Activated T-cell treated with anti-CD3 and anti-CD28 coated beads, Interleukin-2, amount 50 U/mL, for 24 hours (primary cell): ENCODE results near the gene TMEM9B.
"Not testable (repeated sequence)": the region's sequence is repeated elsewhere in the genome, so short reads cannot be mapped to it uniquely, and the experiment has no call there.

Experiments used
- DNase-seq: peaks from one replicate; pipeline ENCODE4 v3.0.0-alpha.2; 2020
- H3K27ac Mint-ChIP-seq: 2 replicates; pipeline ENCODE4 v1.8.0; 2020; ENCODE audit warnings: mild to moderate bottlenecking, mixed read lengths
- H3K27me3 Mint-ChIP-seq: 2 replicates; pipeline ENCODE4 v1.8.0; 2020; ENCODE audit warnings: mixed read lengths
- H3K36me3 Mint-ChIP-seq: 2 replicates; pipeline ENCODE4 v1.8.0; 2020; ENCODE audit warnings: low read depth, mixed read lengths
- H3K4me1 Mint-ChIP-seq: 2 replicates; pipeline ENCODE4 v1.8.0; 2020; ENCODE audit warnings: low read depth, mixed read lengths
- H3K4me3 Mint-ChIP-seq: 2 replicates; pipeline ENCODE4 v1.8.0; 2020; ENCODE audit warnings: mild to moderate bottlenecking, moderate library complexity, mixed read lengths
- H3K9me3 Mint-ChIP-seq: 2 replicates; pipeline ENCODE4 v1.8.0; 2020; ENCODE audit warnings: mixed read lengths

The TMEM9B gene

GRCh38 chr11:8959546-8960166 lies 4.6 kb downstream of the TMEM9B start:
- H3K4me3 Mint-ChIP-seq, result no peak overlapping the region
- H3K36me3 Mint-ChIP-seq, result peaks cover 49% of the 10 kb centered on the region
- no peak for DNase-seq
- no peaks in the 10 kb centered on the region for H3K9me3 Mint-ChIP-seq
- H3K4me1 Mint-ChIP-seq, result peaks cover 43% of the 10 kb centered on the region
- H3K27me3 Mint-ChIP-seq, result no peaks in the 10 kb centered on the region
- peak overlapping the region; percentile 58 for H3K27ac Mint-ChIP-seq

- no peak overlapping the region for H3K4me3 Mint-ChIP-seq
- peaks cover 29% of the 10 kb centered on the region for H3K4me1 Mint-ChIP-seq
- H3K36me3 Mint-ChIP-seq, result peaks cover 63% of the 10 kb centered on the region
Observed at GRCh38 chr11:8956860-8957259, 7.4 kb downstream of the TMEM9B start.

GRCh38 chr11:8948886-8949285 lies 15.4 kb downstream of the TMEM9B start:
- Mint-ChIP-seq H3K36me3 (peaks cover 70% of the 10 kb centered on the region), H3K4me3 (no peak overlapping the region), H3K27ac (no peak overlapping the region), H3K27me3 (no peaks in the 10 kb centered on the region), H3K9me3 (no peaks in the 10 kb centered on the region), H3K4me1 (peaks cover 2% of the 10 kb centered on the region)
- DNase-seq, result no peak

More at GRCh38 chr11:8956860-8957259, 7.4 kb downstream of the TMEM9B start:
- Mint-ChIP-seq H3K27ac (peak overlapping the region; percentile 38), H3K27me3 (no peaks in the 10 kb centered on the region), H3K9me3 (no peaks in the 10 kb centered on the region)
- DNase-seq, result no peak

GRCh38 chr11:8947230-8947943 lies 16.9 kb downstream of the TMEM9B start:
- no peaks in the 10 kb centered on the region for H3K9me3 Mint-ChIP-seq
- peaks cover 55% of the 10 kb centered on the region for H3K36me3 Mint-ChIP-seq

GRCh38 chr11:8942518-8943066 lies 21.6 kb downstream of the TMEM9B start, which contains the start of gene ASCL3:
TSS of gene ASCL3 (minus strand) at chr11:8943016. CDS start at chr11:8938161, 4,855 bp downstream.
- Mint-ChIP-seq H3K27ac (no peak within 1 kb of the TSS), H3K4me1 (peaks cover 3% of the 10 kb centered on the region), H3K27me3 (peaks cover 4% of the 10 kb centered on the region), H3K36me3 (peaks cover 12% of the 10 kb centered on the region), H3K9me3 (no peaks in the 10 kb centered on the region), H3K4me3 (no peak within 1 kb of the TSS)
- DNase-seq, result no peak

More at GRCh38 chr11:8947230-8947943, 16.9 kb downstream of the TMEM9B start:
- H3K27me3 Mint-ChIP-seq, result no peaks in the 10 kb centered on the region
- peaks cover 2% of the 10 kb centered on the region for H3K4me1 Mint-ChIP-seq
- H3K27ac Mint-ChIP-seq, result no peak overlapping the region
- DNase-seq, result no peak
- no peak overlapping the region for H3K4me3 Mint-ChIP-seq

GRCh38 chr11:8941341-8942103 lies 22.7 kb downstream of the TMEM9B start:
- Mint-ChIP-seq H3K9me3 (no peaks in the 10 kb centered on the region), H3K4me1 (peaks cover 10% of the 10 kb centered on the region), H3K4me3 (no peak overlapping the region), H3K27me3 (peaks cover 4% of the 10 kb centered on the region), H3K36me3 (peaks cover 4% of the 10 kb centered on the region), H3K27ac (no peak overlapping the region)
- DNase-seq, result no peak

- Mint-ChIP-seq H3K36me3 (no peaks in the 10 kb centered on the region), H3K4me1 (peaks cover 17% of the 10 kb centered on the region), H3K27ac (no peak overlapping the region), H3K4me3 (no peak overlapping the region), H3K9me3 (no peaks in the 10 kb centered on the region), H3K27me3 (peaks cover 4% of the 10 kb centered on the region)
- no peak for DNase-seq
Observed at GRCh38 chr11:8937659-8938058, 26.6 kb downstream of the TMEM9B start.

- Mint-ChIP-seq H3K27me3 (peaks cover 4% of the 10 kb centered on the region), H3K36me3 (no peaks in the 10 kb centered on the region), H3K9me3 (no peaks in the 10 kb centered on the region), H3K27ac (peak overlapping the region; percentile 23), H3K4me1 (peaks cover 17% of the 10 kb centered on the region), H3K4me3 (no peak overlapping the region)
- no peak for DNase-seq
Observed at GRCh38 chr11:8937159-8937558, 27.1 kb downstream of the TMEM9B start.

- H3K36me3 Mint-ChIP-seq, H3K27ac Mint-ChIP-seq, DNase-seq, H3K27me3 Mint-ChIP-seq, H3K9me3 Mint-ChIP-seq, H3K4me3 Mint-ChIP-seq: not testable (repeated sequence)
- H3K4me1 Mint-ChIP-seq, result peaks cover 17% of the 10 kb centered on the region
Observed at GRCh38 chr11:8935789-8936188, 28.5 kb downstream of the TMEM9B start.

- H3K4me3 Mint-ChIP-seq, result no peak overlapping the region
- no peaks in the 10 kb centered on the region for H3K36me3 Mint-ChIP-seq
- no peak overlapping the region for H3K27ac Mint-ChIP-seq
- DNase-seq, result no peak
- peaks cover 4% of the 10 kb centered on the region for H3K27me3 Mint-ChIP-seq
- H3K4me1 Mint-ChIP-seq, result peaks cover 17% of the 10 kb centered on the region
- H3K9me3 Mint-ChIP-seq, result no peaks in the 10 kb centered on the region
Observed at GRCh38 chr11:8934742-8935488, 29.3 kb downstream of the TMEM9B start.

GRCh38 chr11:8933931-8934330 lies 30.3 kb downstream of the TMEM9B start:
- Mint-ChIP-seq H3K27ac (no peak overlapping the region), H3K36me3 (no peaks in the 10 kb centered on the region), H3K4me3 (no peak overlapping the region), H3K4me1 (peaks cover 17% of the 10 kb centered on the region), H3K9me3 (no peaks in the 10 kb centered on the region), H3K27me3 (peaks cover 4% of the 10 kb centered on the region)
- no peak for DNase-seq

- Mint-ChIP-seq H3K9me3 (no peaks in the 10 kb centered on the region), H3K36me3 (no peaks in the 10 kb centered on the region), H3K4me3 (no peak within 1 kb of the TSS), H3K27me3 (no peaks in the 10 kb centered on the region), H3K27ac (no peak within 1 kb of the TSS), H3K4me1 (peaks cover 16% of the 10 kb centered on the region)
- no peak for DNase-seq
Observed at GRCh38 chr11:8932564-8933180, 31.6 kb downstream of the TMEM9B start, which contains the start of gene C11orf16. TSS of gene C11orf16 (minus strand) at chr11:8932947. CDS start at chr11:8932308, 639 bp downstream.

GRCh38 chr11:8930456-8931175 lies 33.6 kb downstream of the TMEM9B start:
- no peak for DNase-seq
- peaks cover 7% of the 10 kb centered on the region for H3K4me1 Mint-ChIP-seq
- H3K9me3 Mint-ChIP-seq, result no peaks in the 10 kb centered on the region
- H3K36me3 Mint-ChIP-seq, result peaks cover 3% of the 10 kb centered on the region
- H3K4me3 Mint-ChIP-seq, result no peak overlapping the region
- H3K27me3 Mint-ChIP-seq, result no peaks in the 10 kb centered on the region
- no peak overlapping the region for H3K27ac Mint-ChIP-seq
